C1 segment of cervical spinal cord (tissue), 14 donors: Measurements from ENCODE around the gene RIIAD1.
"Not testable (repeated sequence)": the region's sequence is repeated elsewhere in the genome, so short reads cannot be mapped to it uniquely, and the experiment has no call there.

Experiments used
- DNase-seq, 14 donors: peaks; one replicate each; lab custom pipeline; 2025; lab: John Stamatoyannopoulos, UW

The RIIAD1 gene

GRCh38 chr1:151720974-151721787 lies at the start of gene RIIAD1:
Gene RIIAD1, plus strand, starts transcription at chr1:151721522. Its CDS starts 15 bp downstream, at chr1:151721537.
- peak in 4 of 14 donors; percentile 7 to 48 (median 12) for DNase-seq

- no peak for DNase-seq
These were observed 47.9 kb upstream of the RIIAD1 start for GRCh38 chr1:151673407-151673806.

- DNase-seq, result no peak
These were observed 40.9 kb upstream of the RIIAD1 start for GRCh38 chr1:151680391-151680790.

DNA sequence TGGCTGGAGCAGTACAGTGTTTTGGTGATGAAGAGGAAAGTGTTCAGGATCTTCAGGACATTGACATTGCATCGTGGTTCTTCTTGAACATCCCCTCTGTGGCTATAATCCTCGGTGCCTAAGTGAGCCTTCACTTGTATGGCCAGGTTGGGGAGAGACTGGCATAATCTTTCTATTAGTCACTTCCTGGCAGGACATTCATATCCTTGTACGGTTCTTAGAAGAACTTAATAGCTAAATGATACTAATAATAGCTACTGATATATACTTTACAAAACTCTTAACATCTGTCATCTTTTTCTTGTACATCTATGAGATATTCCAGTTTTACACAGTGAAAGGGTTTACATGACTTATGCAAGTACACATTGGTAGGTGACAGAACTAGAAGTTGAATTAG lies 40.5 kb upstream of the RIIAD1 start:
- no peak for DNase-seq

DNA sequence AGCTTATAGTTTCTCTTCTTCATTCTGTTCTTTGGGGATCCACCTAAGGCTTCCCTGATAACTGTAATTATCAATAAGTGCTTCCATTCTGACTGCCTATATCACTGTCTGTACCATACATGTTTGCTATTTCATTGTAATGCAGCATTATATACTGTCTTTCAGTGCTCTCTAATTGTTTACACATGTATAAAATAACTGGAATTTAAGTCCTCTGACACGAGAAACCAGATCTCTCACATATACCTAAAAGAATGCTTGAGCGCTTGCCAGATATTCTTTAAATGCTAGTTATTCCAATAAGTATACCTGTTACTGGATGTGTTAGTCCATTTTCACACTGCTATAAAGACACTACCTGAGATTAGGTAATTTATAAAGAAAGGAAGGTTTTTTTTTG lies 39.4 kb upstream of the RIIAD1 start:
- DNase-seq, result no peak

DNA sequence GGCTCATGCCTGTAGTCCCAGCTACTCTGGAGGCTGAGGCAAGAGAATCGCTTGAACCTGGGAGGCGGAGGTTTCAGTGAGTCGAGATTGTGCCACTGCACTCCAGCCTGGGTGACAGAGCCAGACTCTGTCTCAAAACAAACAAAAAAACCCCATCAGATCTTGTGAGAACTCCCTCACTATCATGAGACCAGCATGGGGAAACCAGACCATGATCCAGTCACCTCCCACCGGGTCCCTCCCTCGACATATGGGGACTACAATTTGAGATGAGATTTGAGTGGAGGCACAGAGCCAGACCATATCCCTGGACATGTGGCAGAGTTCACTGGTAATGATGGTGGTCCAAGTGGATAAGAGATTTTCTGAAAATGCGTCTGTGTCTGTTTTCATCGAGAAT lies 38.4 kb upstream of the RIIAD1 start:
- DNase-seq, result not testable (repeated sequence)

GRCh38 chr1:151684128-151684527 lies 37.2 kb upstream of the RIIAD1 start:
- no peak for DNase-seq

- no peak for DNase-seq
These were observed 34.8 kb upstream of the RIIAD1 start for GRCh38 chr1:151686561-151686960.

GRCh38 chr1:151689494-151689893 lies 31.8 kb upstream of the RIIAD1 start:
- DNase-seq, result no peak

- no peak for DNase-seq
These were observed 29.1 kb upstream of the RIIAD1 start for GRCh38 chr1:151692226-151692625.

DNA sequence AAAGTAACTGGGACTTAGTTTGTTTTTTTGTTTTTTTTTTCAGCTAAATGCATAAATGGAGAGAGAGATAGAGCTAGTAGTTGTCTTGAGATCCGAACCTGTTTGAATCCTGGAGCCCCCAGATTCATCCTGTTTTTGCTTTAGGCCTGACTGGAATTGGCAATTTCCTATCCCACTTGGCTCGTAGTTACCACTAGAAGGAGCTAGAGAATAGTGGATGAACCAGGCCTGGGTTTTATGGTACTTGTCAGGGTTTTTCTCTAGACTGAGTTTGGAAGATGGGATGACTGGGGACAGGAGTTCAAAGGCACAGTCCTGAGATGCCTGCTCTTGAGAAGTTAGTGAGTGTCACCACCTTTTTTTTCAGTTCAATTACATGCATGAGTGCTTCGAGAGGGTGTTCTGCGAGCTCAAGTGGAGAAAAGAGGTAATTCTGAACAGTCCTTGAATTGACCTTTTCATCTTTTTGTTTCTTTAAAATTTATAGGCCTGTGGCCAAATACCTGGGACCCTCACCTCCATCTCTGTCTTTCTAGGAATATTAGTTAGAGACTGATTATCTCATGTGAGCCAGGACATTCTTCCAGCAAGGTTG lies 28.2 kb upstream of the RIIAD1 start:
- DNase-seq, result peak in 3 of 14 donors; percentile 6 to 36 (median 13)

- no peak for DNase-seq
These were observed 19.8 kb upstream of the RIIAD1 start for GRCh38 chr1:151701515-151701914.

GRCh38 chr1:151702936-151703335 lies 18.4 kb upstream of the RIIAD1 start:
- no peak for DNase-seq

DNA sequence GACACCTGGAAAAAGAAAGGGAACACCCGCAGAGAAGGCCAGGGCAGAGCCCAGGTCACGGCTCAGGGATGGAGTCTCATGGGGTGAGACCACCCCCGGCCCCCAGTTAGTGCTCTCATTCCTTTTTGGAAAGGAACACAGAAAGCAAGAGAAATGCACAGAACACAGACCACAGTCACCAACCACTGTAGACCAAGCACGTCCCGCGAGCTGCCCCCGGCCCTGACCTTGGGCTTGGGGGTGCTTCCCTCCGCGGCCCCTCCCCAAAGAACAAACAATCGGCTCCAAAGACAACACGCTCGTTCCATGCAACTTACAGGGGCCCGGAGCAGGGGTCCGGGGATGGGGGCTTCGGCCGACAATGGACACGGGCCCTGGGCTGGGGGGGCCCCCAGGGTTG lies 17.5 kb upstream of the RIIAD1 start:
- DNase-seq, result no peak

DNA sequence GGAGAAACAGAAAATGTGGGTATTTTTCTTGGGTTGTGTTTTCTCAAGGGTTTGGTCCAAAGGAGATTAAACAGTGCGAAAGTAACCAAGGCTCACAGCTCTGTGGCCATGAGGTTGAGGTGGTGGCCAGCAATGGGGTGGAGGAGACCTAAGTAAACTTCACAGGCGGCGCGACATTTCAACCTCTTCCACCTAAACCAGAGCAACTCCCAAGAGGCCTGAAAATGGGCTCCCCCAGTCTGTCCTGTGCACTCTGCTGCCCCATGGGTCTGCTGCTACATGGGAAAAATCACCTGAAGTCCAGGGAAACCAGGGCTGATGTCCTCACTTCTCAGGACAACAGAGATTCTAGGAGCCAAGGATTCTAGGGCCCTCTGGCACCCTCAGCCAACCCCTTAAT lies 17.1 kb upstream of the RIIAD1 start:
- DNase-seq, result no peak

DNA sequence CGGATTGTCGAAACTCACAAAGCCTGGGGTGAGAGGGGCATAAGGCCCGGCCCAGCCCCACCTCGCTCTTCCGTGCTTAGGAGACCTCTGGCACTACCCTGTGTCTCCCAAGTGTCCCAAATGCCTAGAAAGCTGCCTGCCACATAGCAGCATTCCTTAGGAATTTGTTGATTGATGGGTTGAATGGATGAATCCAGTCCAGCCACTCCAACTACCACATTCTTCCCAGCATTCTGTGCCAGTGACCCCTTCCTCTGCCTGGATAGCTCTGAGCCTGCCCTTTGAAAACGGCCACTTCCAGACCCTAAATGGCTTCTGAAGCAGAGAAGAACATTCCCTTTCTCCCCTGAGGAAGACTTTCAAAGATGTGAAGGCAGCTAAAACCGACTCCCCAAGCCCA lies 16.2 kb upstream of the RIIAD1 start:
- DNase-seq, result no peak

DNA sequence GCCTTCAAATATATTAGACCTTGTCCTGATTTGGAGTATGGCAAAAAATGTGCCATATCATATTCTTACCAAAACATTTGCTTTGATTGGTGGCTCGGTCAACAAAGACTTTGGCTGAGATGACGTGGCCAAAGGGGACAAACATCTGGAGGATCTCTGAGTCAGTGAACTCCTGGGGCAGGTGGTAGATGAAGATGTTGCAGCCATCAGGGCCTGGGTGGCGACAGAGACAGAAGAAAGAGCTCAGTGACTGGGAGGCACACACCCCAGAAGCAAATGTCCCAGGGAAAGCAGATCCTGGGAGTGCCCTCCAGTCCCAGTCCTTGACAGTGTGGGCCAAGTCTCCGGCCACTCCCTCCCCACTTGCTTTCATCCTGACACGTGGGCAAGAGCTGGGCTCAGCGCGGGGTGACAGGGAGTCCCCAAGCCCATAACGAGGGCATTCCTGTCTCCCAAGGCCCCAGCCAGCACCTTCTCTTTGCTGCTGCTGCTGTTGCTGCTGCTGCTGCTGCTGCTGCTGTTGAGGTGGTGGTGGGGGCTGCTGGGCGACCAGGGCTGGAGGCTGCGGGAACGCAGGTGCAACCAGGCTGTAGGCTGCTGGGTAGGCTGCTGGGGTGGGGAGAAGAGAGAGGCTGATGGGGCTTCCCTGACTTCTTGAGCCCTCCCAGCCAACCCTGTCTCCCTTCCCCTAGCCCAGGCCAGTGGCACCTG lies 15.4 kb upstream of the RIIAD1 start:
- DNase-seq, result no peak

DNA sequence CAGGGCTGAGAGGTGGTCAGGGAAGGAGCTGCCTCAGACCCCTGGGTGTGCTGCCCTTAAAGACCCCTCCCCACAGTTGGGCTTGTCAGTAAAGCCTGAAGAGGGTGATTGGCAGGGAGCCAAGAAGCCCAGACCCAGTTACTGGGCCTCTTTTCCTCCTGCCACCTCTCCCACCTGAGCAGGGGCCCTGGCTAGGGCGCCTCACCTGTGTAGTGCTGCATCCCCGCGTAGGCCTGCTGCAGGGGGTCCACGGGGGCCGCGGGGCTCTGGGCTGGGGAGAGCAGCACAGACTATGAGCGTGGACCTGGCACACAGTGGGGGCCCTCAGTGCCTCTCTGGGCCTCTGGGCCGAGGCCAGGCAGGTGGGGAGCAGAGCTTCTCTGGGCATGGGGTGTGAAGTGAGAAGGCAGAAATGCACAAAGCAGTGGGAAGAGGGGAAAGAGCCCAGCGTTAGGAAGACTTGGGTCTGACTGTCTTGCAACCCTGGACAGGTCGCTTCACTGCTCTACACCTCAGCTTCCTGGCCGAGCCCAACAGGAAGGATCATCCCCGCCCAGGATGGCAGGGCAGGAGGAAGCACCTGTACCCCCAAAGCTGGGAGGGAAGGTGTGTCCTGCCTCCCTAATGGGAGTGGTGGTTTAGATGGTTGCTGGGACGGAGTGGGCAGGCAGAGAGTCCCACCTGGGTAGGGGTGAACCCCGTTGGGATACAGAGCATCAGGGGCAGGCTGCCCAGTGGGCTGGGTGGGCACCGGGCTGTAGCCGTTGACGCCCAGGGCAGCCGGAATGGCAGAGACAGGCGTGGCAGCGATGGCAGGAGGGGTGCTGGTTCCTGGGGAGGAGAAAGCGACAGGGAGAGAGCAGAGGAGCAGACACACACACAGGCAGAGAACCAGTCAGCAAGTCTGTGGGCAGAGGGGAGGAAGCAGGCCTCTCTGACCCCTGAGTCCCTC lies 14.6 kb upstream of the RIIAD1 start:
- DNase-seq, result peak in 1 of 14 donors; percentile 16

- DNase-seq, result no peak
These were observed 13.7 kb upstream of the RIIAD1 start for GRCh38 chr1:151707541-151708065.

DNA sequence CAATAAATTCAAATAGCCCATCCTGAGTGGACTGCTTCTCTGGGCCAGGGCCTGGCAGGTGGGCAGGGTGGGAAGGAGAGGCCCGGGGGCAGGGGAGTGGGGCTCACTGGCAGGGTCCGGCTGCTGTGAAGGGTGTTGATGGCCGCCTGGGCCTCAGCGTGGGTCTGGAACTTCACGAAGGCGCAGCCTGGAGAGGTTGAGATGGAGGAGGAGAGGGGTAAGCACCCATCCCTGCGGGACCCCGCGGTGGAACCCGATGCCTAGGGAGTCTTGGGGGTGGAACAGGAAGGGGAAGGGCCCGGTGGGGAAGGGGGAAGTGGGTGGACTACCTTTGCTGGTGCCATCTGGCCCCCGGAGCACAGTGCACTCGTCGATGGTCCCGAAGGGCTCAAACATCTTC lies 12.4 kb upstream of the RIIAD1 start:
- no peak for DNase-seq

DNA sequence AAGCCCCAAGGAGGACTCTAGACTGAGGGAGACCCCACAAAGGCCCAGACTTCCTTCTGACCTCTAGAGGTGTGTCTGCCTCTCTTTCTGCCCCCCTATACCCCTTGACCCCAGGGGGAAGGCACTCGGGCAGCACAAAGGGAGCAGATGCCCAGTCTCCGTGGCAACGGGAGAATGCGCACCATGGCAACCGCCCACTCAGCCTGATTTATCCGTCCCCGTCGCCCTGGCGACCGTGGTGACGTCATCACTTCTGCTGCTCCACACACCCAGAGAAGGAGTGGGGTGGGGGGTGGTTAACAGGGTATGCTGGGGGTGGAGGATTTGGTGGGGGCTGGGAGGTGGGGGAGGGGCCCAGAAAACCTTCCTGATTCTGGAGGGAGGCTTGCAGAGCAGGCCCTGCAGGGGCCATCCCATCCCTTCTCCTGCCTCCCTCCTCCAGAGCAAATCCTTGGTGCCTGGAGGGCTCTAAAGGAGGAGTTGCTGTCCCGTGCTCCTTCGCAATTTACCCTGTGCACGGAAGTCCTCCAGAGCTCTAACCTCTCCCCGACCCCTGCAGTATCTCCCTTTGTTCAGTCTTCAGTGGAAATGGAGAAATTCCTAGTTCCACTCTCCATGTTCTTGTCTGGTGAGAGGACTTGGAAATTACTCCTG lies 11.0 kb upstream of the RIIAD1 start:
- peak in 7 of 14 donors; percentile 3 to 80 (median 24) for DNase-seq
